ENCODE data around the gene RAP1A.

Gene RAP1A

GRCh38 chr1:111719135-111719534 is 99.5 kb downstream of the RAP1A start:
- Histone ChIP-seq H3K4me1 (ENCODE audit: insufficient read depth, low read length) (peaks cover 17% of the 10 kb centered on the region), H3K9ac (ENCODE audit: low read depth, low read length) (no peak overlapping the region), H3K36me3 (ENCODE audit: insufficient read depth, low read length) (no peaks in the 10 kb centered on the region; the same call in 1 of the 2 replicates), H3K9me3 (ENCODE audit: control insufficient read depth, insufficient read depth, low read length) (no peaks in the 10 kb centered on the region)

GRCh38 chr1:111719674-111720132 is 100.1 kb downstream of the RAP1A start:
- H3K36me3 ChIP-seq (ENCODE audit: insufficient read depth, low read length), result no peaks in the 10 kb centered on the region; the same call in 1 of the 2 replicates
- H3K9ac ChIP-seq (ENCODE audit: low read depth, low read length), result no peak overlapping the region
- H3K9me3 ChIP-seq (ENCODE audit: control insufficient read depth, insufficient read depth, low read length), result no peaks in the 10 kb centered on the region
- peaks cover 19% of the 10 kb centered on the region for H3K4me1 ChIP-seq (ENCODE audit: insufficient read depth, low read length)

DNA sequence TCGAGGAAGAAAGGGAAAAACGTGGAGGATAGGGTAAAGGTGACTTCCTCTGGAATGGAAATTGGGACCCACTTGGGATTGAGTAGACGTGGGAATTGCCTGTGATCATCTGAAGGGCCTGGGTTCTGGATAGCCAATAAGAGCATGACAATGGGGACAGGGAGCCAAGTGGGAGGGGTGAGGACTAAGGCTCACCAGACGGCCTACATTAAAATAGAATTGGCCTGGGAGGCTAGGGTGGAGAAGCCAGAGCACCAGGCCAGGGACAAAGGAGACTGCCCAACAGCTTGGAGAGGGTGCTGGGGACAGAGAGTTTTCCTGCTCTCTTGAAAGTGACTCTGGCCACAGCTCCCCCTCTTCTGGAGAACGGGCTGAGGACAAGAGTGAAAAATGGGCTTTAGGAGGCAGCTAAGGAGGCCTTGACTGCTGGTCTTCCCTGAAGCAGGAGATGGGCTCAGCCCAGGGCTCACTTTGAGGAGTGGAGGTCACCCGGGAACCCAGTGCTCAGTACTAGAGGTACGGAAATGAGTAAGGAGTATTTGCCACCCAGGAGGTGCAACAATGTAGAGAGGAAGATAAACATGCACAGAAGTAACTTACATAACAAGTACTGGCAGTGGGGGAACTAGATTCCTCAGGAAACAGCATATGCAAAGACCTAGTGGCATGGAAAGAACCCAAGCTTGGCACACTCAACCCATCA is 100.8 kb downstream of the RAP1A start:
- Histone ChIP-seq H3K36me3 (ENCODE audit: insufficient read depth, low read length) (no peaks in the 10 kb centered on the region; the same call in 1 of the 2 replicates), H3K4me1 (ENCODE audit: insufficient read depth, low read length) (peaks cover 23% of the 10 kb centered on the region), H3K9ac (ENCODE audit: low read depth, low read length) (no peak overlapping the region), H3K9me3 (ENCODE audit: control insufficient read depth, insufficient read depth, low read length) (no peaks in the 10 kb centered on the region)

- no peak overlapping the region for H3K9ac ChIP-seq (ENCODE audit: low read depth, low read length)
- peaks cover 26% of the 10 kb centered on the region for H3K4me1 ChIP-seq (ENCODE audit: insufficient read depth, low read length)
- no peaks in the 10 kb centered on the region for H3K9me3 ChIP-seq (ENCODE audit: control insufficient read depth, insufficient read depth, low read length)
- no peaks in the 10 kb centered on the region; the same call in 1 of the 2 replicates for H3K36me3 ChIP-seq (ENCODE audit: insufficient read depth, low read length)
Measured at GRCh38 chr1:111720977-111721786, 101.6 kb downstream of the RAP1A start.

- H3K36me3 ChIP-seq (ENCODE audit: insufficient read depth, low read length), result no peaks in the 10 kb centered on the region
Measured at GRCh38 chr1:111723091-111723806, 103.7 kb downstream of the RAP1A start.

GRCh38 chr1:111723871-111724270 is 104.3 kb downstream of the RAP1A start:
- no peaks in the 10 kb centered on the region for H3K36me3 ChIP-seq (ENCODE audit: insufficient read depth, low read length)
- H3K4me1 ChIP-seq (ENCODE audit: insufficient read depth, low read length), result peaks cover 29% of the 10 kb centered on the region
- no peaks in the 10 kb centered on the region for H3K9me3 ChIP-seq (ENCODE audit: control insufficient read depth, insufficient read depth, low read length)
- H3K9ac ChIP-seq (ENCODE audit: low read depth, low read length), result no peak overlapping the region

More at GRCh38 chr1:111723091-111723806, 103.7 kb downstream of the RAP1A start:
- Histone ChIP-seq H3K4me1 (ENCODE audit: insufficient read depth, low read length) (peaks cover 29% of the 10 kb centered on the region), H3K9ac (ENCODE audit: low read depth, low read length) (no peak overlapping the region), H3K9me3 (ENCODE audit: control insufficient read depth, insufficient read depth, low read length) (no peaks in the 10 kb centered on the region)

DNA sequence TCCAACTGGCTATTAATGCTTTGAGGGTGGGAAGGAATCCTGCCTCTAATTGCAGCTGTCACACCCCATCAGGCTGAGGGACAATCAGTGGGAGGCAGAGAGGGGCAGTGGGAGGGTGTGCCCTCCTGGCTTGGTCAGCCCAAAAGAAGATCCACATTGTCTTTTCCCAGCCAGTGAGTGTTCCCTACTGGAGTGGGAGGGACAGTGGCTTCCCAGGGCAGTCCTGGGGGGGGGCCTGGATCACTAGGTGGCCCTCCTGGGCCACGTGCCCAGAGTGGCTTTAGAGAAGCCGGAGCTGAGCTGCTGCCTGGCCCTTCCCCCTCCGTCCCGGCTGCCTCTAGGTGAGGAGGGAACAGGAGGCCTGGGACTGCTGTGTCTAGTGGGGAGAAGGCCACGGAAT is 105.6 kb downstream of the RAP1A start:
- no peak overlapping the region for H3K9ac ChIP-seq (ENCODE audit: low read depth, low read length)
- H3K36me3 ChIP-seq (ENCODE audit: insufficient read depth, low read length), result no peaks in the 10 kb centered on the region
- peaks cover 24% of the 10 kb centered on the region for H3K4me1 ChIP-seq (ENCODE audit: insufficient read depth, low read length)
- no peaks in the 10 kb centered on the region for H3K9me3 ChIP-seq (ENCODE audit: control insufficient read depth, insufficient read depth, low read length)

- no peaks in the 10 kb centered on the region for H3K36me3 ChIP-seq (ENCODE audit: insufficient read depth, low read length)
- peaks cover 16% of the 10 kb centered on the region; the same call in 1 of the 2 replicates for H3K4me1 ChIP-seq (ENCODE audit: insufficient read depth, low read length)
- no peak overlapping the region for H3K9ac ChIP-seq (ENCODE audit: low read depth, low read length)
- H3K9me3 ChIP-seq (ENCODE audit: control insufficient read depth, insufficient read depth, low read length), result no peaks in the 10 kb centered on the region
Measured at GRCh38 chr1:111727056-111727455, 107.5 kb downstream of the RAP1A start.

DNA sequence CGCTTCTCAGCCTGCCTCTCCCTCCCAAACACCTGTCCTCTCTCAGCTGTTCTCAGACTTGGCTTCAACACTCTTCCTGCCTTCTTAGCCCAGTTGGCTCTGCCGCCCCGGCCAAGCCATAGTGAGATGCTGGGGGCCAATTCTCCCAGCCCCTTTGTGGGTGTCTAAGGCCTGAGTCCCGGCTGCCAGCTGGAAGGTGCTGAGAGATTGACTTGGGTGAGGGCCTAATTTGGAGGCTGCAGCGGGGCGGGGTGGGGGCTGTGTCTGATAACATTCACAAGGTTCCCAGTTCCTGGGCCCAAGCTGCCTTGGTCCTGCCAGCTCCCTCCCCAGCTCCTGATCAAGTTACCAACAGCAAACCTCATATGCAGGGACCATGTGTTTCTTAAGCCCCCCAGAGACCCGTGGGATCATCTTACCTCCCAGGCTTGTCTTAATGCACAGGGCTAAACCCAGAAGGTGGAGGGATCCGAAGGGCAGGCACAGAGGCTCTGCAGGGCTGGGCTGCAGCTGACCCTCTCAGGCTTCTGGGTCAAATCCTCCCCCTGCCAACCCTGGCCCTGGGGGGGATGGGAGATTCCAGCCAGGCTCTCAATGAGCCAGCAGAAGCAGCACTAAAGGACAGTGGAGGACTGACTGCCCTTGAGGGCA is 109.8 kb downstream of the RAP1A start:
- peaks cover 26% of the 10 kb centered on the region; the same call in 1 of the 2 replicates for H3K4me1 ChIP-seq (ENCODE audit: insufficient read depth, low read length)
- H3K36me3 ChIP-seq (ENCODE audit: insufficient read depth, low read length), result no peaks in the 10 kb centered on the region
- no peaks in the 10 kb centered on the region for H3K9me3 ChIP-seq (ENCODE audit: control insufficient read depth, insufficient read depth, low read length)
- no peak overlapping the region for H3K9ac ChIP-seq (ENCODE audit: low read depth, low read length)

GRCh38 chr1:111729946-111730681 is 110.5 kb downstream of the RAP1A start:
- H3K36me3 ChIP-seq (ENCODE audit: insufficient read depth, low read length), result no peaks in the 10 kb centered on the region
- H3K4me1 ChIP-seq (ENCODE audit: insufficient read depth, low read length), result peaks cover 23% of the 10 kb centered on the region; the same call in 1 of the 2 replicates
- H3K9ac ChIP-seq (ENCODE audit: low read depth, low read length), result no peak overlapping the region
- H3K9me3 ChIP-seq (ENCODE audit: control insufficient read depth, insufficient read depth, low read length), result no peaks in the 10 kb centered on the region

GRCh38 chr1:111730706-111731105 is 111.1 kb downstream of the RAP1A start:
- Histone ChIP-seq H3K4me1 (ENCODE audit: insufficient read depth, low read length) (peaks cover 26% of the 10 kb centered on the region), H3K36me3 (ENCODE audit: insufficient read depth, low read length) (no peaks in the 10 kb centered on the region), H3K9me3 (ENCODE audit: control insufficient read depth, insufficient read depth, low read length) (no peaks in the 10 kb centered on the region), H3K9ac (ENCODE audit: low read depth, low read length) (no peak overlapping the region)

- no peak overlapping the region for H3K9ac ChIP-seq (ENCODE audit: low read depth, low read length)
- no peaks in the 10 kb centered on the region; the same call in 1 of the 2 replicates for H3K36me3 ChIP-seq (ENCODE audit: insufficient read depth, low read length)
- no peaks in the 10 kb centered on the region for H3K9me3 ChIP-seq (ENCODE audit: control insufficient read depth, insufficient read depth, low read length)
- H3K4me1 ChIP-seq (ENCODE audit: insufficient read depth, low read length), result peaks cover 32% of the 10 kb centered on the region
Measured at GRCh38 chr1:111731956-111732355, 112.4 kb downstream of the RAP1A start.

- Histone ChIP-seq H3K4me1 (ENCODE audit: insufficient read depth, low read length) (peaks cover 40% of the 10 kb centered on the region), H3K9me3 (ENCODE audit: control insufficient read depth, insufficient read depth, low read length) (no peaks in the 10 kb centered on the region), H3K9ac (ENCODE audit: low read depth, low read length) (no peak overlapping the region), H3K36me3 (ENCODE audit: insufficient read depth, low read length) (no peaks in the 10 kb centered on the region; the same call in 1 of the 2 replicates)
Measured at GRCh38 chr1:111732718-111733117, 113.1 kb downstream of the RAP1A start.

Measured in ES-I3 (cell line).